HG02852 (cell line): ENCODE measurements around the gene TTLL11.

ENCODE experiments used
- ATAC-seq: cut with Tn5 transposase; IDR thresholded peaks from one replicate; pipeline ENCODE4 v1.9.1; 2021; ENCODE audit warnings: mild to moderate bottlenecking, moderate library complexity; ENCODE audit not compliant: unreplicated experiment

Gene TTLL11

DNA sequence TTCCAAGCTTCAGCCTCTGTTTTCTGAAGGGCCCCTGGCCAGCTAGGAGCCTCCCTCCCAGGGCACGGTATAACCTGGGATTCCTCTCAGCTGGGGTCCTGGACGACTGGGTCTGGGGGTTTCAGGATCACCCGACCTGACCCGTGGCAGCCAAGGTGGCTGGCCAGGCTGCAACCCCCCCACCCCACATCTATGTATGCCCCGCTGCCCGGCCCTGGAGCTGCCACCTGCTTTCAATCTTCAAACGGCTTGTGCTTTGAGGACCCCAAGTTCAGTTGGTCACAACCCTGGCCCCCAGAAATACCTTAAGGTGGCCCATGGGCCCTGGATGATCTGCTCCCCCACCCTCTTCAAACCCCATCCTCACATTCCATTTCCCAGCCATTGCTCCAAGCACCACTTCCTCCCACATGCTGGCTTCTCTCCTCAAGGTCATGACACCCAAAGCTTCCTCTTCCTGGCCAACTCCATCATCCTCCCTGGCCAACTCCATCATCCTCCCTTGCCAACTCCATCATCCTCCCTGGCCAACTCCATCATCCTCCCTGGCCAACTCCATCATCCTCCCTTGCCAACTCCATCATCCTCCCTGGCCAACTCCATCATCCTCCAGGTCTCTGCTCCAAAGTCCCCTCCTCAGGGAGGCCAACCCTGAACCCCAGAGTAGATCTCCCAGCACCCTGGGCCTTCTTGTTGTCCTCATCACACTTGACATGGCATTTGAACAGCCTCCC lies 17.2 kb upstream of the TTLL11 start:
- no peak for ATAC-seq

DNA sequence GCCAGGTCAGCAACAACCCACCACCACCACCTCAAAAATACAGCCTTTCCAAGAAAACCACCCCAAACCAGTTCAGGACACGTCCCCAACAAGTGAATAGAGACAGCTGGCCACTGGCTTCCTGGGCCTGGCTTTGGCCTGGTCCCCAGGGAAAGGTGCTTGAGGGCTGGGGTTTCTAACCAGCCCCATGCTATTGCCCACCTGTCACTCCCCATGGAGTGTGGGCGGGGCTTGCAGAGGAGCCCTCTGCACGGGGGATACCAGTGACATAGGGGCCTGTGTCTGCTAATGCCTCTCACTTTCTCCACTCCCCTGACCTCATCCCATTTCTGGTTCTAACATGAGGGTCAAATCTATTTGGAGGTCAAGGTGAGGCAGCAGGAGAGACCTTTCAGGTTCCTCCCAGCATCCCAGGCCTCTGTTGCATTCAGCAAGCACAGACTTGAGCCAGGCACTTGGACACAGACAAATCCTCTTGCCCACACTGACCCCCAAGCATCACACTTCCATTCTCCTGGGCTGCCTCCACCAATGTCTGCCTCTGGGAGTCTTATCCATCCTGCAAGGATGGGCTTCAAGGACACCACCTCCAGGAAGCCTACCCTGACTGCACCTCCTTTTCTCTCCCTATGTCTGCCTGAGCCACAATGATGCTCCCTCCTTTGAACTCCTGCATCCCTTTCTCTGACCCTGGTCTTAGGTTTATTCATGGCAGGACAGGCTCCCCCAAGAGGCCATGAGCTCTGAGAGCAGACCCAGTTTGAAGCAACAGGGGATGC lies 16.1 kb upstream of the TTLL11 start:
- ATAC-seq = no peak

DNA sequence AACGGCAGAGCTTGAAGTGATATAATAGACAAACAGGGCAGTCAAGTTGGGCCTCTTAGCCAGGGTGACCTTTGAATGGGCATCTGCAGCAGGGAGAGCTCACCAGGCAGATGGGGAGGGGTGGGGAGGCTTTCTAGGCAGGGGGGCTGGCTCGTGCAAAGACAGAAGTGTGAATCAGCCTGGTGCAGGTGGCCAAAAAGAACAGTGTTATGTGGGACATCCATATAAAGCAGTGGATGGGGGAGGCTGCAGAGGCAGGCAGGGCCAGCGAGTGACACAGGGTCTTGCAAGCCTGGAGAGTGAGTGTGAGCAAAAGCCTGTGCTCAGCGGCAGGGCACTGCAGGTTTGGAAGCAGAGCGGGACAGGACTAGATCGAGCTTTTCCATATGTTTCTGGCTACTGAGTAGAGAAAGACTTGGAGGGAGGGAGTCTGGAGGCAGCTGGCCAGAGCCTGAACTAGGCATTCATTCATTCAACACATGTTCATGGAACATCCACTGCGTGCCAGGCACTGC lies 14.2 kb upstream of the TTLL11 start:
- ATAC-seq = no peak

DNA sequence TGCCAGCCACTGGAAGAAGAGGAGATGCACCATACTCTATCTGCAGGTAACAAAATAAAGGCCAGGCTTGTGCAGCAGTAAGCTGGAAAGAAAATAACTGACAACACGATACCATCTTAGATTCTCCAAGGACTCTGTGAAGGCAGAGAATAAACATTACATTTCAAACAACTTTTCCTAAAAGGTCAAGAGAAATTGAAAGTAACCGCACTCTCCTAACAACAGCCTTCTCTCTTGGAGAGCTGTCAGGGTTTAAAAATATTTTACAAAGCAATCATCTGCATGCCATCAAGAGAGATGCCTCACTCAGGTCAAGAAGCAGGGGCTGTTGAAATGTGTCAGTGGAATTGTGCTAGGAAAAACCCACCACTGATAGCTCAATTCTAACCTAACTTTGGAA lies 13.5 kb upstream of the TTLL11 start:
- no peak for ATAC-seq

DNA sequence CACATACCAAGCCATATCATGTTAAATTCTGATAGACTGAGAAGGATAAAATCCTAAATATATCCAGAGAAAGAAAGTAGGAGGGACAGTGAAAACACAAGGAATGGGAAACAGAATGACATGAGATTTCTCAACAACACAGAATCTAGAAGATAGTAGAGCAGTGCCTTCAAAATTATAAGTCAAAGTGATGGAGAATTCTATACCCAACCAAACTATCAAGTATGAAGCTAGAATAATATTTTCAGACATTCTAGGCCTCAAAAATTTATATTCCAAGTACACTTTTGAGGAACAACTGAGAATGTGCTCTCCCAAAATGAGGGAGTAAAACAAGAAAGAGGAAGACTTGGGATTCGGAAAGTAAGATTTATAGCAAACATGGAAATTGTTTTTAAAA lies 10.9 kb upstream of the TTLL11 start:
- no peak for ATAC-seq

DNA sequence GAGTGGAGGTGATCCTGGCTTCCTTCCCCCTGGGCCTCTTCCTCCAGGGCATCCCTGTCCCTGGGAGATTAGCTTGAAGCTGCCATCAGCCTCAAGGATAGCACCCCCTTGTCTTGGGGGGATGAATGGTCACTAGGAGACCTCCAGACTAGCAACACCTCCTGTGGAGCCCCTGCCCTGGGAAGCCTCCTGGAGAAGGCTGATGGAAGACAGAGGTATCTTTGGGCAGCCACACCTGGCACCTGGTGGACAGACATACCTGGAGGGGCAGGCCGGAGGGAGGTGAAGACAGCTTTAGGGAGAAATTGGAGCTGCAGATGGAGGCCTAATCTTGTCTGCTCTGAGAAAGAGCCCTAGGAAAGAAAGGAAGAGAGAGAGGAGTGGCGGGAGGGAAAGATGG lies 9.0 kb upstream of the TTLL11 start:
- ATAC-seq = no peak

DNA sequence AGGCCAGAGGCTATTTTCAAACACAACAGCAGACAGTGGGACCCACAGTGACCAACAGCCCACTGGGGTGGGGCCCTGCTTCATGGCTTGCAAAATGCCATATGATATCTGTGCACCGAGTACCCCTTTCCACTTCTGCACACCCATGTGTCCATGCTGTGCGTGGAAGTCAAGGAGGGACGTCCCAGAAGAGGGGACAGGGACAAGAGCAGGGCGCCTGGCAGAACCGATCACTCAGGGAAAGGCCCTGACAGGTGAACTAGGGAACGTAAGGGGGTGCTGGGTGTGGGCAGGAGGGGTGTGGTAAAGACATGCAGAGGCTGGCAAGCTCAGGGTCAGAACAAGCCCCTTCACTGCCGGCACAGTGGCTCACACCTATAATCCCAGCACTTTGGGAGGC lies 7.6 kb upstream of the TTLL11 start:
- no peak for ATAC-seq

DNA sequence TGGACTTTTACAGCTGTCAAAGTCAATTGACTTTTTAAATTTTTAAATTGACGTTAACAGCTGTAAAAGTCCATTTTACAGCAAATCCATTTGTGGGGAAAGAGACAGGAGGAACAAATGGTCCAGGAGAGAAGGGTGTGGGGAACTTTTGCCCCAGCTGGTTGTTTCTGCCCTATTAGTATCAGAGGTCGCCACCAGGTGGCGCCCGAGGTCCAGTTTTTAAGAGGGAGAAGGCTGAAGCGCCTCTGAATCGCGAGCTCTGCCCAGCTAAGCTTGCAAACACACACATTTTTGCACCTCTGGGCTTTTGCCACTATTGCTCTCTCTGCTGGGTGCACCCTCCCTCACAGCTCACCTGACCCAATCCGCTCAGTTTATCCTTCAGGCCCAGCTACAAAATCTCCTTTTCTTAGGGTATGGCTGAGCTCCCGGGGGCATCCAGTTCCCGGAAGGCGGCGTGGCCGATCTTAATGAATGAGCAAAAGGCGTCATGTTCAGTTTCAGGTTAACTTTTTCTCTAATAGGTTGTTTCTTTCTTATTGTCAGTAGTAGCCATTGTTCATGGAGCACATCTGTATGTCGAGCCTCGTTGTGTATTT lies 6.3 kb upstream of the TTLL11 start:
- no peak for ATAC-seq

DNA sequence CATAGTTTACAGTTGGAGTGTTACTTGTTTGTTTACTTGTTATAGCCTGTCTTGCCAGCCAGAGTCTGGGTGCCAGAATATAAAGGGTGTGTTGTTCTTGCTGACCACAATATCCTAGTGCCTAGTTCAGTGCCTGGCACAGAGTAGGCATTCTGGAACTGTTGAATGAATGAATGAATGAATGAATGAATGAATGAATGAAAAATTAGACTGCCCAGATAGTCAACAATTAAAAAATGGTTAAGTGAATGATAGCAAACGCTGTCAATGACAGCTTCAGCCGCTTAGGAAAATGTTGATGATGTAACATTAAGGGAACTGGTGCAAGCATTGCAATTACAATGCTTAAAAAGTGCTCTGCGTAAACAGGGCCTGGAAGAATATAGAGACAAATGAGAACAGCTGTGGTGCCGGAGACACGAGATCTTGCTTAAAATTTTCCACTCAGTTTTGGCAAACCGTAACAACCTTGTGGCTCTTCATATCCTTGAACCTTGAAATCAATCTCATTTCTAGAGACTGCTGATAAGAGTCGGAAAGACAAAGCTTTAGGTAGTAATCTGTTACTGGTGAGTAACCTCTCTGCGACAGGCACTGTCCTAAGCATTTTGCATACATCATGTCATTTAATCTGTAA lies 4.7 kb upstream of the TTLL11 start:
- no peak for ATAC-seq

DNA sequence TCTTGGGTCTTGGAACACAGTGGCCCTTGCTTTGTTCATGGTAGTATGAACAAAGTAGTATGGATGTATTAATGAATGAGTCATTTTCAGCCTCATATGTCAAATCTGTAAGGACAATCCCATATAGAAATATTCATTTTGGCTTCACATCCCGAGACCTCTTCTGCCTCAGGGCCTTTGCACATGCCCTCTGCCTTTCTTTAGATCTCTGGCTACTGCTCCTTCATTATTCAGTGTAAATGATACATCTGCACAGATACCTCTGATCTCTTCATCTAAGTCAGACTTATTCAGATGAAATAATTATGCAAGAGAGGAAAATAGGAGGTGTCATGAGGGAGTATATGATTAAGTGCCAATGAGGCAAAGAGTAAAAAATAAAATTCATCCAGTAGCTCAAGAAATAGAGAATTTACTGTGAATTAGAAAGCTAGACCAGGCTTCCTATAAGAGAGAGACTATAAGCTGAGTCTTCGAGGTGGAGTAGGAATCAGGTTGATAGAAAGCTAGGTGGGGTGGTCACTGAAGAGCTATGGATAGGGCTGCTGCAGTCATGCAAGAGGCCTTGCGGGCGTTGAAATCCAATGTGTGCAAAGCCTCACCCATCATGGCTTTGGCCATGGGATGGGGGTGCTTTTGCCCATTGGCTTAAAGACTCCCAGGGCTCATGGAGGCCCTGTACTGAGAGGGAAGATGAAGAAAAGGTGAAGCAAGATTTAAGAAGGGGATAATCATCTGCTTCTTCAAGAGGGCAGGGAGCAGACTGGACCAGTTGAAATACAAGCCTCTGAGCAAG lies 3.7 kb upstream of the TTLL11 start:
- ATAC-seq = no peak

DNA sequence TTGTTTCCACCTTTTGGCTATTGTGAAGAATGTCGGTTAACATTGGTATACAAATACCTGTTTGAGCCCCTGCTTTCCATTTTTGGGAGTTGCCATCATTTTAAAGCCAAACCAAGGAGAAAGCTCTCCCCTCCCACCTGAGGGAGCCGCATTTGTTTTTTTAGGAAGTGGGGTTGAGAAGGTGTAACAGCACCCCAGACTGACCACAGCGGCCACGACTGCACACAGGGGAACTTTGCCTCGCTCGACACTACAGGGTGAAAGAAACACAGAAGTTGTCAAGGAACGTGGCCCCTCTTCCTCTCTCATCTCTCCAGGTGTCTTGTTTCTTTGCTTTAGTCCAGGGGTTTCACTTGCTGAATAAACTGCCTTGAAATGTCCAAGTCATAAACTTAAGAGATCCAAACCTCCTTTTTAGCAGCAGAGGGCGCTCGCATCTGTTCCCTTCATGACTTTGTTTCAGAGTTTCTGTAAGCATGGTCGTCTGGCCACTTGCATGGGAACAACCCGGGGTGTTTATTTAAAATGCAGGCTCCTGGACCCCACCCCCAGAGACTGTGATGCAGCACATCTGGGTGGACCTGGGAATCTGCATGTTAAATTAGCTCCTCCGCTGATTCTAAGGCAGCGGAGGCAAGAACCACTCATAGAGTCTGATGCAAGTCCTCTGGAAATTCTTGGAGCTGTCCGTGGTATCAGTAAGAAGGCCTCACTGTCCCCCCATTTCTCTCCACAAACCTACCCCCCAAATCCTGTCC lies 2.1 kb upstream of the TTLL11 start:
- no peak for ATAC-seq

DNA sequence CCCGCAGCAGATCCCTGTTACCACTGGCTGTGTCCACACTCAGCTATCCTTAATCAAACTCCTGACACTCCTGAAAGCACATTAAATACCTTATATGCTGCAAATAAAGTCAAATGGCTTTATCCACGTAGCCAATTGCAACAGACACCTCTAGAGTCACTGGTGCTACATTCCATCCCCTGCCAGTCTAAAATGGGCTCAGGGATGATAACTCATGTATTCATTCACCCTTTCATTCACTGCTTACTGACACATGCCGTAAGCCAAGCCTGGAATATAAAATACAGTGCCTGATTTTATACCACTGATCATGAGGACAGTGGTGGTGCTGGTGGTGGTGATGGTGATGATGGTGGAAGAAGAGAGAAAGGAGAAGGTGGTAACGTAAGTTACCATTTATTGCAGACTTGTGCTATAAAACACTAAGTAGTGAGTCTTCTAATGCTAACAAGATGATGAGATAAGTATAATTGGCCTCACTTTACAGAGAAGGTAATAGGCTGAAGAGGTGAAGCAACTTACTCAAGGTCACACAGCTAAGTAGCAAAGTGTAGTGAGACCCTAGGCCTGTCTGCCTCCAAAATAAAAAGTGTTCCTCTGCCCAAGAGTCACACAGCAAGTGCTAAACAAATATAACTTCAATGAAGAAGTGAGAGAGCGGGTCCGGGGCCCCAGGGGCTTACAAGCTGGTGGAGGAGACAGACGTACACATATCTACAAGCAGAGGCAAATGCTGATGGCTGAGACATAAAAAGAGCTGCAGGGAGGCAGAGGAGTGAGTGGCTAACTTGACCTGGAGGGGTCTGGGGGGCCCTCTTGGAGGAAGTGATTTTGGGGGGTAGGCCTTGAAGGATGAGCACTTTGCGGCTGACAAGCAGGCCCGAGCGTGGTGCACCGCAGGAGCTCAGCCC lies 1.2 kb downstream of the TTLL11 start:
- ATAC-seq = peak; percentile 1

DNA sequence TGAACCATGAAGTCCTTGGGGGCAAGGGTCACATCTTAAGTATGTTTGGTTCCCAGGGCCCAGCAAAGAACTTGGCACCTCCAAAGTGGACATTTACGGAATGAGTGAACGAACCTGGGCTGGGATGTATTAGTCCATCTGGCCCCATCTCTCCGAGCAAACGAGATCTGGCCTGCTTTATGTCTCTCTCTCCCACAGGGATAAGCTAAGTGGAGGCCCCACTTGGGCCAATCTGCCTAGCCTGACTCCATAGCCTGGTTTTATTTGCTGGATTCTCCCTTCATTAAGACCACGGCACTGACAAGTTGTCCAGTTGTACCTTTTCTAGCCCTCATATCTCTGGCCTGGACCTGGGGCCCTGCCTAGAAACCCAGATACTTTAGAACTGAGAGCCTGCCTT lies 2.1 kb downstream of the TTLL11 start:
- ATAC-seq = no peak

DNA sequence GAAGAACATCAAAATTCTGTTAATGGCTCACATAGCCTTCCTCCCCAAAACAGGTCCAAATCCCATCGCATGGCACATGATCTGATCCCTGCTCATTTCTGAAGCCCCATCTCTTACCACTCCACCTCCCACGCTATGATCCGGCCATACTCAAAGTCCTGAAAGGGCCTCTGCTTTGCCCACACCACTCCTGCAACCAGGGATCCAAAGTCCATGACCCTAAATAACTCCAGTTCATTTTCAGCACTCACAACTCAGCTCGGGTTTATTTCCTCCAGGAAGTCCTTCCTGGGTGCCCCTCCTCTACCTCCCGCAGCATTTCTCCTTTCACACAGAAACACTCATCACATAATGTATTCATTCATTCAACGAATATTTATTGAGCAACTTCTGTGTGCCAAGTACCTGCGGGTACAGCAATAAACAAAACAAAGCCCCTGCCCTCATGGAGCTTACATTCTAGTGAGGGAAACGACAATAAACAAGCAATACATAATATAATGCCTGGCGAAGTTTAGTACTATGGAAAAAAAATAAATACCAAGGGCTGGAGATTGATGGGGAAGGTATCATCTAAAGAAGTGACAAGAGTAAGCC lies 2.7 kb downstream of the TTLL11 start:
- ATAC-seq = no peak

DNA sequence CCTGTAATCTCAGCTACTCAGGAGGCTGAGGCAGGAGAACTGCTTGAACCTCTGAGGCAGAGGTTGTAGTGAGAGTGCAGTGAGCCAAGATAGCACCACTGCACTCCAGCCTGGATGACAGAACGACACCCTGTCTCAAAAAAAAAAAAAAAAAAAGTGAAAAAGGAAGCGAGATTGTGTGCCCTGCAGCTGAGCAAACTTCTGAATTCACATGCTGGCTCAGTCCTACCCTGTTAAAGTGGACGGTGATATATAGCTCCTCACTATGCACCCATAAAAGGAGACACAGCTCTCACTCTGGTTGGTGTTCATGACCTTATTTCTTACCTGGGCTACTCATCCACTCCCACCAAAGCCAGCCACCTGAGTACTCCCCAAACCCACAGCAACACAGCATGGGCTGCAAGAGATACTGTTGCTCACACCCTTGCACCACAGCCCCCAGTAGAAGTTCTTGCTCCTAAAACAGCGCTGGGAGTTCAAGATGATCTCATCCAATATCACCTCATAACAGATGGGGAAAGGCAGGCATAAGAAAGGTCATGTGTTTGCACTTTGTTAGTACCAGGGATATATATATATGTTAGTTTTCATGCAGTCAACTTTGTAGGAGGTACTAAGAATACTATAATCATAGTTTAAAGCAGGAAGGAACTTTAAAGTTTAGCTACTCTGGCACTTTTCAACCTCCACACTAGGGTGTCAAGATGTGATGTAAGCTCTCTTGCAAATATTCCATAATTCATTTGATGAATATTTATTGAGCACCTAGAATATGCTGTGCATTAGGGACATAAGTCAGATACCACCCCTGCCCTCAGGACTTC lies 4.0 kb downstream of the TTLL11 start:
- no peak for ATAC-seq

DNA sequence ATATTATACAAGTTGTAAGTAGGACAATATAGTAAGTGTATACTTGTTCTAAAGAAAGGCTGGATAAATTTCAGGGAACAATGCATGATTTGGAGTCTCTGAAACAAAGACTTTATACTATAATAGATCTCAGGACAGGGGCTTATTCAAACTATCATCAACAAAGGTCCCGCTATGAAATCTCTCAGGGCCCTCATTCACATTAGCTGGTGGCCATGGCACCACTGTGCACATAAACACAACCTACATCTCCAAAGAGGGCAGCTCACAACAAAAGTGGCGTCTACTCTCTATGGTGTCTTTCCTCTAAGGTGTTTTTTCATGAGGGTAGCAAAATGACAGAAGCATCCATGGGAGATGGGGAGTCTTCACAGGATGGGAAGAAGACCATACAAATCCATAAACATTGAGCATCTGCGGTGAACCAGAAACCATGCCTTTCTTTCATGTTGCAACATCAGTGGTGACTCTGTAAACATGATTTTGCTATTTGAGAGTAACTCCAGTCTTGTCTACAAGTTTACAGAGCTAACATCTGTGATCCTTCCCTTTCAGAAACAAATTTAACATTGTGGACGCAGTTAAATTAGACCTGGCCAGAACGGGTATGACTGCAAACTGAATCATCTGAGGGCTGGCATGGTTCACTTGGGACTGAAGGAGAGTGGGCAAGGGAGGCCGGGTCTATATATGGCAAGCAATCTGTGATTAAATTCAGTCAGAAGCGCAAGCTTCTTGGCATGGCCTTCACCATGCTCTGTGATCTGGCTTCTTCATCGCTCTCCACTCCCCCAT lies 5.5 kb downstream of the TTLL11 start:
- no peak for ATAC-seq

DNA sequence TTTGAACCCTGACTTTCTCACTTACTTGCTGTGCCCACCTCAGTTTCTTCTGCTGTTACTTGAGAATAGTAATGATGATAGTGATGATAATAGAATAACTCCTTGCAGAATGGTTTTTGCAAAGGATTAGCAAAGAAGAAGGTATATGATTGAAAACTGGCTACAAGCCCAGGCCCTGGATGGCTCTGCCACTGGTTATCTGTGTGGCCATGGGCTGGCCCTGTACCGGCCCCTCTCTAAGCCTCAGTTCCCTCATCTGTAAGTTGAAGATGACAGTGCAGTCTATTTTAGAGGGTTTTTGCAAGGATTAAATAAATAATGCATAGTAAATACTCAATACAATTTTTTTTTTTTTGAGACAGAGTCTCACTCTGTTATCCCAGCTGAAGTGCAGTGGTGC lies 6.2 kb downstream of the TTLL11 start:
- no peak for ATAC-seq
